ENCODE results near the gene LMCD1. TPM values are rescaled to one million over a fixed set of nuclear protein-coding genes. Genes with fewer than 3 reads are reported as not detected.

Gene LMCD1
- total and polyA plus RNA-seq, 2 donors, result 7.8 to 34.7 TPM

DNA sequence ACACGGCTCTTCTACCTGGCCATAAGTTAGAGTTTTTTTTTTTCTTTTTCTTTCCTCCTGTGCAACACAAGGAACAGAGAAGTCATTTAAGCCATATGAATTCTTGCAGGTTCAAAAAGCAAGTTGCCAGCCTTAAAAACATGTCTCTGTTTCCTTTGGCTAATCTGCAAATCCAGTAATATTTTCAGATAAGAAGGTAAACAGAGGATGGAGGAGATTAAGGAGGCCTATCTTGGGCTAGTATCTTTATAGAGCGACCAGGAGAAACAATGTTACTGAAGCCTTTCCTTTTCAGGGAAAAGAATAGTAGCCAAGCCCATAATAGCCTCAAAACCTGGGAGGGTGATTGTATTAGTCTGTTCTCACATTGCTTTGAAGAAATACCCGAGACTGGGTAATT is 20.9 kb upstream of the LMCD1 start:
- H3K4me1 ChIP-seq (ENCODE audit: control insufficient read depth in 2 of 2, insufficient read depth in 2 of 2, low read length in 2 of 2), result no peaks in the 10 kb centered on the region
- H3K9me3 ChIP-seq (ENCODE audit: control insufficient read depth in 2 of 2, insufficient read depth in 1 of 2, low read length in 1 of 2), result no peaks in the 10 kb centered on the region
- no peaks in the 10 kb centered on the region for H3K27me3 ChIP-seq (ENCODE audit: control insufficient read depth in 2 of 2, insufficient read depth in 1 of 2, low read length in 1 of 2)
- H3K36me3 ChIP-seq (ENCODE audit: control insufficient read depth in 2 of 2, insufficient read depth in 2 of 2, low read length in 1 of 2), result no peaks in the 10 kb centered on the region
- DNase-seq (ENCODE audit: low read depth in 6 of 9, low spot score in 9 of 9), result no peak
- no peak overlapping the region for H3K4me3 ChIP-seq (ENCODE audit: low read length in 2 of 2)
- H3K27ac ChIP-seq (ENCODE audit: low read depth in 1 of 2, low read length in 1 of 2), result no peak overlapping the region
- 60% methylated on average over 3 of the region's 3 CpGs for WGBS

DNA sequence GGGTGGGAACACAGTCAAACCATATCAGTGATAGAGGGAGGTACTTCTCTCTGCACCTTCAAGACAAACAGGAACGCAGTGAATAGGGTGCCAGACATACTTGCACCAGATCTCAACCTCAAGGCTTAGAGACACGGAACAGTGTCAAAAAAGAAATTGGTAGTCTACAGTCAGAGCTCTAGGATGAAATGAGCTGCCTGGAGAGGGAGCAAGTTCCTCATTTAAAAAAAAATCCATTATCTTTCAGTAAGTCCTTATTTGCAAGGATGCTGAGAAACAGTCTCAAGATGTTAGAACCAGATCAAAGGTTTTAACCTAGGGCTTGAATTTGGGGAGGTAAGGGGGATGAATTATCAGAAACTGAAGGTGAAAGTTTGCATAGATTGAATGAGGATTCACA is 20.2 kb upstream of the LMCD1 start:
- WGBS, result 84% methylated on average over 2 of the region's 2 CpGs
- no peaks in the 10 kb centered on the region for H3K36me3 ChIP-seq (ENCODE audit: control insufficient read depth in 2 of 2, insufficient read depth in 2 of 2, low read length in 1 of 2)
- no peak overlapping the region for H3K27ac ChIP-seq (ENCODE audit: low read depth in 1 of 2, low read length in 1 of 2)
- H3K27me3 ChIP-seq (ENCODE audit: control insufficient read depth in 2 of 2, insufficient read depth in 1 of 2, low read length in 1 of 2), result no peaks in the 10 kb centered on the region
- H3K4me1 ChIP-seq (ENCODE audit: control insufficient read depth in 2 of 2, insufficient read depth in 2 of 2, low read length in 2 of 2), result no peaks in the 10 kb centered on the region
- DNase-seq (ENCODE audit: low read depth in 6 of 9, low spot score in 9 of 9), result no peak
- H3K4me3 ChIP-seq (ENCODE audit: low read length in 2 of 2), result no peak overlapping the region
- no peaks in the 10 kb centered on the region for H3K9me3 ChIP-seq (ENCODE audit: control insufficient read depth in 2 of 2, insufficient read depth in 1 of 2, low read length in 1 of 2)

DNA sequence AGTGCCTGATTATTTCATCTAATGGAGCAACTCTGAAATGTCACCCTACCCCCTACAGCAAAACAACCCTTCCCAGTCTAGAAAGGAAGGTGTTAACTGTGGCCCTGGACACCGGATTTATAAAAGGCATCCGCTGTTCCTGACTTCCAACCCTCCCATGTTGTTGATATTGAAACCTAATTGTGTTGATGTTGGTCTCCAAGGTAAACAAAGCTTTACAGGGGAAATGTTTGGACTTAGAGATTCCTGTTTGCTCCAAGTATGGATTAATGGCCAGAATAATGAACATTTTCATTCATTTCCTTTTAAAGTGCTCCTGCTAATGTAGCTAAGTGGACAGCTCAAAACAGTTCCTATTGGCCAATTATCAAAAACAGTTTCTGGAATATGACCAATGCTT is 19.4 kb upstream of the LMCD1 start:
- WGBS, result 88% methylated on average over 2 of the region's 2 CpGs
- Histone ChIP-seq H3K36me3 (ENCODE audit: control insufficient read depth in 2 of 2, insufficient read depth in 2 of 2, low read length in 1 of 2) (no peaks in the 10 kb centered on the region), H3K4me1 (ENCODE audit: control insufficient read depth in 2 of 2, insufficient read depth in 2 of 2, low read length in 2 of 2) (no peaks in the 10 kb centered on the region), H3K27me3 (ENCODE audit: control insufficient read depth in 2 of 2, insufficient read depth in 1 of 2, low read length in 1 of 2) (no peaks in the 10 kb centered on the region), H3K4me3 (ENCODE audit: low read length in 2 of 2) (no peak overlapping the region), H3K27ac (ENCODE audit: low read depth in 1 of 2, low read length in 1 of 2) (no peak overlapping the region), H3K9me3 (ENCODE audit: control insufficient read depth in 2 of 2, insufficient read depth in 1 of 2, low read length in 1 of 2) (no peaks in the 10 kb centered on the region)
- DNase-seq (ENCODE audit: low read depth in 6 of 9, low spot score in 9 of 9), result no peak

DNA sequence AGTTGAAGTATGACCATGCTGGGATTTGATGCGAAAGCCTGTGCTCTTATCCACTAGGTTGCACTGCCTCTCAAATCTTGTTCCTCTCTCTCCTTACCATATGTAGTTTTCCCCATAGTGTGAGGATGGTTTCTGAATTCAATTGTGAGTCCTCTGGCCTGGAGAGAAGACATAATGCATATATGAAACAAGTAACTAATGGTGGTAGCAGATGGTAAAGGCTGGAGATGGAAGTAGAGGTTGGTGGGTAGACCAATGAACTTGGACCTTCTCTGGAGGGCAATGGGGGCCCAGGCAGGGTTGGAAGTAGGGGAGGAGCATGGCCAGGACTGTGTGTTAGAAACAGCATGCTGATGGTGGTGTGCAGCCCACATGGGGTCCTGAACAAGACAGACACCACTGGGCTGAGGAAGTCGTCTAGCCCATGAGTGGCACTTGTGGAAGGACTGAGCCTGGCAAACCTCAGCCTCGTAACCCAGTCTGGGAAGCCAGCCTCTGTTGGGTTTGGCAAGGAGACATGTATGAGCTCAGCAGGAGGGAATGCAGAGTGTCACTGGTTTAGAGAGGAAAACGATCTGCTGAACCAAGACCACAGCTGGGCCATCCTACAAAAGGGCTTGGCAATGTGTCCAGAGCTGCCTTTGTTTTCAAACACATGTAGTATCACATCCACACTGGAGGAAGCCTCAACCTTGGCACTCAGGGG is 18.5 kb upstream of the LMCD1 start:
- no peak for DNase-seq (ENCODE audit: low read depth in 6 of 9, low spot score in 9 of 9)
- 86% methylated on average over 4 of the region's 4 CpGs for WGBS

DNA sequence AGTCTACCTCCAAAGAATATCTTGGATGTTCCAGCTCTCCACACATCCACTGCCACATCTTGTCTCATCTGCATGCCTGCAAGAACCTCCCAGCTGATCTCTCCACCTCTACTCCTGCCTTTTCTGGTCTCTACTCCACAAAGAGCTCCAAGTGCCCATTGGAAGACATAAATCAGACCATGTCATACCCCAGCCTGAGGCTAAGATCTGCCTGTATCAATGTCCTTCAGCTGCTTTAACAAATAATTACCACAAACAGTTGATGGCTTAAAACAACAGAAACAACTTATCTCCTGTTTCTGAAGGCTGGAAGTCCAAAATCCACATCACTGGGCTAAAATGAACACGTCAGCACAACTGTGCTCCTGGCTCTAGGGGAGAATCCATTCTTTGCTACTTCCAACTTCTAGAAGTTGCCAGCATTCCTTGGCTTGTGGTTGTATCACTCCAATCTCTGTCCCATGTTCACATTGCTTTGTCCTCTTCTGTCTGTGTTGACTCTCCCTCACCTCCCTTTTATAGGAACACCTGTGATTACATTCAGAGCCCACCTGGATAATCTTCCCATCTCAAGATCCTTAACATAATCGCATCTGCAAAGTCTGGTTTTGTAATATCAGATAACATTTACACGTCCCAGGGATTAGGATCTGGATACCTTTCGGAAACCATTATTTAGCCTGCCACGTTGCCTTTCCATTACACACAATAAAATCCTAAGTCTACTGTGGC is 17.0 kb upstream of the LMCD1 start:
- no peak for DNase-seq (ENCODE audit: low read depth in 6 of 9, low spot score in 9 of 9)
- Histone ChIP-seq H3K4me3 (ENCODE audit: low read length in 2 of 2) (no peak overlapping the region), H3K27ac (ENCODE audit: low read depth in 1 of 2, low read length in 1 of 2) (no peak overlapping the region), H3K27me3 (ENCODE audit: control insufficient read depth in 2 of 2, insufficient read depth in 1 of 2, low read length in 1 of 2) (no peaks in the 10 kb centered on the region), H3K9me3 (ENCODE audit: control insufficient read depth in 2 of 2, insufficient read depth in 1 of 2, low read length in 1 of 2) (no peaks in the 10 kb centered on the region), H3K36me3 (ENCODE audit: control insufficient read depth in 2 of 2, insufficient read depth in 2 of 2, low read length in 1 of 2) (no peaks in the 10 kb centered on the region), H3K4me1 (ENCODE audit: control insufficient read depth in 2 of 2, insufficient read depth in 2 of 2, low read length in 2 of 2) (no peaks in the 10 kb centered on the region)
- WGBS, result 97% methylated on average over 5 of the region's 5 CpGs

More for the DNA sequence above, 18.5 kb upstream of the LMCD1 start:
- H3K4me1 ChIP-seq (ENCODE audit: control insufficient read depth in 2 of 2, insufficient read depth in 2 of 2, low read length in 2 of 2), result no peaks in the 10 kb centered on the region
- no peak overlapping the region for H3K4me3 ChIP-seq (ENCODE audit: low read length in 2 of 2)
- no peaks in the 10 kb centered on the region for H3K36me3 ChIP-seq (ENCODE audit: control insufficient read depth in 2 of 2, insufficient read depth in 2 of 2, low read length in 1 of 2)
- no peaks in the 10 kb centered on the region for H3K27me3 ChIP-seq (ENCODE audit: control insufficient read depth in 2 of 2, insufficient read depth in 1 of 2, low read length in 1 of 2)
- no peaks in the 10 kb centered on the region for H3K9me3 ChIP-seq (ENCODE audit: control insufficient read depth in 2 of 2, insufficient read depth in 1 of 2, low read length in 1 of 2)
- no peak overlapping the region for H3K27ac ChIP-seq (ENCODE audit: low read depth in 1 of 2, low read length in 1 of 2)

DNA sequence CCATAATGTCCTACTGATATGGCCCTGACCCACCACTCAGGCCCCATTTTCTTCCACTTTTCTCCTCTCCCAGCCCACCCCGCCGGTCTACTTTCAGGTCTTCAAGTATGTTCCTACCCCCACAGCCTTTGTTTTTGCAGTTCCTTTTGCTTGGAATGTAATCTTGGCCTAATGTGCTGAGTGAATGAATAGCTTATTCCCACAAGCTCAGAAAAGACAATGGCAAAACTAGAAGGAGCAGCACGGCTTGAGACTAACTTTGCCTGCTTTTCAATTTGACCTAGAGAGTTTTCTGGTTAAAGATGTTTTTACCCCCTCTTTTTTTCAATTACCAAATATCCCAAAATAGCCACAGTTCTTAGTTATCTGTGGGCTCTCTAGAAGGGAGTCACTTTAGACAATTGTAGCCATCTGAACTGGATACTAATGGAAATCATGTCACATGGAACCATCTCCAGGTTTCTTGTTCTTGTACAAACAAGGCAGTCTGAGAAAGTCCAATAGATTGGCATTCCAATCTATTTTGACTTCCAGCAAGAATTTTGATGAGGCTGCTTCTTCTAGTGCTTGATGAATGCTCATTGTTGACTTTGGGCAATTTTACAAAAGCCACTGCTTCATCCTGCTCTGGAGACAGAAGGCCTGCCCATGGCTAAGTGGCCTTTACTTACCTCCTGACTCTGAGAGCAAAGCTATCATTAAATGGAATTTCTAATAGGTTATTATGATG is 16.3 kb upstream of the LMCD1 start:
- DNase-seq (ENCODE audit: low read depth in 6 of 9, low spot score in 9 of 9), result no peak
- Histone ChIP-seq H3K9me3 (ENCODE audit: control insufficient read depth in 2 of 2, insufficient read depth in 1 of 2, low read length in 1 of 2) (no peaks in the 10 kb centered on the region), H3K27ac (ENCODE audit: low read depth in 1 of 2, low read length in 1 of 2) (no peak overlapping the region), H3K4me3 (ENCODE audit: low read length in 2 of 2) (no peak overlapping the region), H3K4me1 (ENCODE audit: control insufficient read depth in 2 of 2, insufficient read depth in 2 of 2, low read length in 2 of 2) (no peaks in the 10 kb centered on the region), H3K27me3 (ENCODE audit: control insufficient read depth in 2 of 2, insufficient read depth in 1 of 2, low read length in 1 of 2) (no peaks in the 10 kb centered on the region), H3K36me3 (ENCODE audit: control insufficient read depth in 2 of 2, insufficient read depth in 2 of 2, low read length in 1 of 2) (no peaks in the 10 kb centered on the region)
- WGBS, result 94% methylated on average over 3 of the region's 3 CpGs

DNA sequence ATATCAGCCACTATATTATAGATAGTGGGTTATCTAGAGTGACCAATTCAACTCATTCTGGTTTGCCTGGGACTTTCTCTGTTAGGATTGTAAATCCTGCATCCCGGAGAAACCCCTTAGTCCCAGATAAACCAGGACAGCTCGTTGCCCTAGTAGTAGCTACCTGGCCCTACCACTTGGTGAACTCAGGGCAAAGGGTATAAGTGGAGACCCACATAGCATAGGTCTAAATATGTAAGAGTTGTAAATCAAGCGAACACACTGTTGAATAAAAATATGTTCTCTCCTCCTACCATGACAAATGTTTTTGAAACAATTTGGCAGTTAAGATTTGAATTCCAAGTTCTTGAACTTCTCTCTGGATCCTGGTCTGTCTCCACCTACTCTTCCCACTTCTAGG is 15.7 kb upstream of the LMCD1 start:
- 63% methylated on average over 3 of the region's 3 CpGs for WGBS
- Histone ChIP-seq H3K27ac (ENCODE audit: low read depth in 1 of 2, low read length in 1 of 2) (no peak overlapping the region), H3K4me1 (ENCODE audit: control insufficient read depth in 2 of 2, insufficient read depth in 2 of 2, low read length in 2 of 2) (no peaks in the 10 kb centered on the region), H3K36me3 (ENCODE audit: control insufficient read depth in 2 of 2, insufficient read depth in 2 of 2, low read length in 1 of 2) (no peaks in the 10 kb centered on the region), H3K9me3 (ENCODE audit: control insufficient read depth in 2 of 2, insufficient read depth in 1 of 2, low read length in 1 of 2) (no peaks in the 10 kb centered on the region), H3K4me3 (ENCODE audit: low read length in 2 of 2) (no peak overlapping the region), H3K27me3 (ENCODE audit: control insufficient read depth in 2 of 2, insufficient read depth in 1 of 2, low read length in 1 of 2) (no peaks in the 10 kb centered on the region)
- no peak for DNase-seq (ENCODE audit: low read depth in 6 of 9, low spot score in 9 of 9)

DNA sequence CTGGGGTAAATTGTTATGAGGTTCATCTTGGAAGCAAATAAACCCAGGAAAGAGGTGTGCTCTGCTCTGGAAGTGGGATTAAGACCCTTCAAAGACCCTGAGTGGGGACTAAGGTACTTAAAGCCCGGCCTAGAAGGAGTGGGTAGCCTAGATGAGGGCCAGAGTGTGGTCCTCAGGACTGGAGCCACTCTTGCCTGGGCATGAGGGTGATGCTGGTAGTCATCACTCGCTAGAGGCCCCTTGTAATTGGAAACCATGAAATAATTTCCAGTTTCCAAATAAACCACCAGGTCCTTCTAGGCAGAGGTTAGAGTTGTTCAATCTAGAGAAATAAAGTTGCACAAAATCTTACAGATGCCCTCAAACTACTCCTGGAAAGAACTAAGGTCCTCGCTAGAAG is 15.2 kb upstream of the LMCD1 start:
- Histone ChIP-seq H3K9me3 (ENCODE audit: control insufficient read depth in 2 of 2, insufficient read depth in 1 of 2, low read length in 1 of 2) (no peaks in the 10 kb centered on the region), H3K27ac (ENCODE audit: low read depth in 1 of 2, low read length in 1 of 2) (no peak overlapping the region), H3K4me3 (ENCODE audit: low read length in 2 of 2) (no peak overlapping the region), H3K27me3 (ENCODE audit: control insufficient read depth in 2 of 2, insufficient read depth in 1 of 2, low read length in 1 of 2) (no peaks in the 10 kb centered on the region), H3K36me3 (ENCODE audit: control insufficient read depth in 2 of 2, insufficient read depth in 2 of 2, low read length in 1 of 2) (no peaks in the 10 kb centered on the region), H3K4me1 (ENCODE audit: control insufficient read depth in 2 of 2, insufficient read depth in 2 of 2, low read length in 2 of 2) (no peaks in the 10 kb centered on the region)
- no peak for DNase-seq (ENCODE audit: low read depth in 6 of 9, low spot score in 9 of 9)
- 91% methylated on average over 3 of the region's 3 CpGs for WGBS

DNA sequence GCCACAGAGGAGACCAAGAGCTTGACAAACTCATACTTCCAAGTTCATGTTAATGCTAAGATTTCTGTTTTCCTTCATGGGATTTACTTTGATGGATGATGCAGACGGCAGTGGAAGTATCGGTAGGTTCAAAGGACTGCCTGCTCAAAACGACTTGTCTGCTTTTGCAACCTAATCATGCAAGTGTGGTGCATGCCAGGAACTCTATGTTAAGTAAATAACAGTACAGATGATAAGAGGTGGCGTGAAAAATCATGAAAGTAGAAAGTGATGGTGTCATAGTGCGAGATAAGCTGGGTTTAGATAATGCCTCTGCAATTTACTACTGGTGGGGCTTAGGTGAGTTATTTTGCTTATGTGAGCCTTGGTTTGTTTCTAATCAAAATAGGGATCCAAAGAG is 14.7 kb upstream of the LMCD1 start:
- WGBS, result 73% methylated on average over 5 of the region's 5 CpGs
- H3K27ac ChIP-seq (ENCODE audit: low read depth in 1 of 2, low read length in 1 of 2), result no peak overlapping the region
- H3K27me3 ChIP-seq (ENCODE audit: control insufficient read depth in 2 of 2, insufficient read depth in 1 of 2, low read length in 1 of 2), result no peaks in the 10 kb centered on the region
- H3K4me1 ChIP-seq (ENCODE audit: control insufficient read depth in 2 of 2, insufficient read depth in 2 of 2, low read length in 2 of 2), result no peaks in the 10 kb centered on the region
- no peaks in the 10 kb centered on the region for H3K9me3 ChIP-seq (ENCODE audit: control insufficient read depth in 2 of 2, insufficient read depth in 1 of 2, low read length in 1 of 2)
- H3K36me3 ChIP-seq (ENCODE audit: control insufficient read depth in 2 of 2, insufficient read depth in 2 of 2, low read length in 1 of 2), result no peaks in the 10 kb centered on the region
- DNase-seq (ENCODE audit: low read depth in 6 of 9, low spot score in 9 of 9), result no peak
- no peak overlapping the region for H3K4me3 ChIP-seq (ENCODE audit: low read length in 2 of 2)

Data from thymus (tissue), 11 donors.